Measurements from ENCODE around the gene CD177.
"Not testable (repeated sequence)": the region's sequence is repeated elsewhere in the genome, so short reads cannot be mapped to it uniquely, and the experiment has no call there.

DNA sequence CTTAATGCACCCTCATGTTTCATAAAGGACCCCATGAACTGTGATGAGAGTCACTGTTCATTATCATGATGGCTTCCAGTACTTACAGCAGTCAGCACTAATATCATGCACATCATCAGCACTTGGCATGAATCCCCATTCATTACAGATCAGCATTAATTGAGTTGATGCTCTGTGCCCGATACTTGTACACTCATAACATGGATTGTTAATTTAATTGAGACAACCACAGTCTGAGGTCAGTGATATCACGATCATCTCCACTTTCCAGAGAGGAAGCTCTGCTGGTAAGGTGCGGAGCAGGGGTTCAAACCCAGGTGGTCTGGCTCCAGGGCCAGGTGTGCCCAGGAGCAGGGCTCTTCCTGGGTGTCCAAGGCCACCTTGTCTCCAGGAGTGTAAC lies 40.0 kb downstream of the CD177 start:
- TF ChIP-seq POLR2AphosphoS5 (IDR thresholded peaks at IDR 0.05) = not testable (repeated sequence)
- TF ChIP-seq, protein P1, sequence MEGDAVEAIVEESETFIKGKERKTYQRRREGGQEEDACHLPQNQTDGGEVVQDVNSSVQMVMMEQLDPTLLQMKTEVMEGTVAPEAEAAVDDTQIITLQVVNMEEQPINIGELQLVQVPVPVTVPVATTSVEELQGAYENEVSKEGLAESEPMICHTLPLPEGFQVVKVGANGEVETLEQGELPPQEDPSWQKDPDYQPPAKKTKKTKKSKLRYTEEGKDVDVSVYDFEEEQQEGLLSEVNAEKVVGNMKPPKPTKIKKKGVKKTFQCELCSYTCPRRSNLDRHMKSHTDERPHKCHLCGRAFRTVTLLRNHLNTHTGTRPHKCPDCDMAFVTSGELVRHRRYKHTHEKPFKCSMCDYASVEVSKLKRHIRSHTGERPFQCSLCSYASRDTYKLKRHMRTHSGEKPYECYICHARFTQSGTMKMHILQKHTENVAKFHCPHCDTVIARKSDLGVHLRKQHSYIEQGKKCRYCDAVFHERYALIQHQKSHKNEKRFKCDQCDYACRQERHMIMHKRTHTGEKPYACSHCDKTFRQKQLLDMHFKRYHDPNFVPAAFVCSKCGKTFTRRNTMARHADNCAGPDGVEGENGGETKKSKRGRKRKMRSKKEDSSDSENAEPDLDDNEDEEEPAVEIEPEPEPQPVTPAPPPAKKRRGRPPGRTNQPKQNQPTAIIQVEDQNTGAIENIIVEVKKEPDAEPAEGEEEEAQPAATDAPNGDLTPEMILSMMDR (IDR thresholded peaks at IDR 0.05) = not testable (repeated sequence)
